Measurements from ENCODE around the gene SMYD3.

Gene SMYD3

DNA sequence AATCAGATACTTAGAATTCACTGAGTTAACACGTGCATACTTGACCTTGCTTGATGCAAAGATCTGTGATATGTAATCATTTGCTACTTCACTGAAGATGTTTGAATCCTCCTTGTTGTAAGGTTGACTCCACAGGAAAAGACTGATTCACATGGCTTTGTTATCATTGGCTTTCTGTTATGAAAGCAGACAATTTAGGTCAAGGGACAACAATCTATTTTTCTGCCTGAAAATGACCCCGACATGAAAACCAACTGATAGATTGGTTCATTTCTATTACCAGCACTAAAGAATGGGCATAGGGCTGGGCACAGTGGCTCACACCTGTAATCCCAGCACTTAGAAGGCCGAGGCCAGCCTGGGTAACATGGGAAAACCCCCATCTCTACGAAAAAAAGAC lies 546.9 kb downstream of the SMYD3 start:
- Histone ChIP-seq H3K27me3 (ENCODE audit: low read length) (no peaks in the 10 kb centered on the region), H3F3A (ENCODE audit: insufficient read depth) (no peaks in the 10 kb centered on the region), H3K36me3 (ENCODE audit: low read length) (no peaks in the 10 kb centered on the region), H3K4me3 (ENCODE audit: insufficient read depth, low read length, poor library complexity, severe bottlenecking) (no peak overlapping the region), H3K79me2 (ENCODE audit: insufficient read depth, low read length) (no peaks in the 10 kb centered on the region), H3K4me2 (ENCODE audit: low read depth, low read length, poor library complexity, severe bottlenecking) (no peak overlapping the region), H2AFZ (ENCODE audit: low read depth, low read length, severe bottlenecking) (no peak overlapping the region), H4K20me1 (ENCODE audit: low read depth, low read length) (no peaks in the 10 kb centered on the region), H3K9me3 (ENCODE audit: insufficient read depth, low read length) (no peaks in the 10 kb centered on the region), H3K27ac (ENCODE audit: low read depth, low read length) (no peak overlapping the region), H3K9ac (ENCODE audit: low read length) (no peak overlapping the region), H3K9me2 (replicated peaks; ENCODE audit: insufficient read depth, low read length) (no peaks in the 10 kb centered on the region)
- TF ChIP-seq, protein P1, sequence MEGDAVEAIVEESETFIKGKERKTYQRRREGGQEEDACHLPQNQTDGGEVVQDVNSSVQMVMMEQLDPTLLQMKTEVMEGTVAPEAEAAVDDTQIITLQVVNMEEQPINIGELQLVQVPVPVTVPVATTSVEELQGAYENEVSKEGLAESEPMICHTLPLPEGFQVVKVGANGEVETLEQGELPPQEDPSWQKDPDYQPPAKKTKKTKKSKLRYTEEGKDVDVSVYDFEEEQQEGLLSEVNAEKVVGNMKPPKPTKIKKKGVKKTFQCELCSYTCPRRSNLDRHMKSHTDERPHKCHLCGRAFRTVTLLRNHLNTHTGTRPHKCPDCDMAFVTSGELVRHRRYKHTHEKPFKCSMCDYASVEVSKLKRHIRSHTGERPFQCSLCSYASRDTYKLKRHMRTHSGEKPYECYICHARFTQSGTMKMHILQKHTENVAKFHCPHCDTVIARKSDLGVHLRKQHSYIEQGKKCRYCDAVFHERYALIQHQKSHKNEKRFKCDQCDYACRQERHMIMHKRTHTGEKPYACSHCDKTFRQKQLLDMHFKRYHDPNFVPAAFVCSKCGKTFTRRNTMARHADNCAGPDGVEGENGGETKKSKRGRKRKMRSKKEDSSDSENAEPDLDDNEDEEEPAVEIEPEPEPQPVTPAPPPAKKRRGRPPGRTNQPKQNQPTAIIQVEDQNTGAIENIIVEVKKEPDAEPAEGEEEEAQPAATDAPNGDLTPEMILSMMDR (IDR thresholded peaks at IDR 0.05; ENCODE audit: insufficient read depth, low read length, poor library complexity, severe bottlenecking), result no peak
- TF ChIP-seq EZH2phosphoT487 (conservative IDR thresholded peaks at IDR 0.05; ENCODE audit: low read length), result no peak

- Histone ChIP-seq H2AFZ (ENCODE audit: low read depth, low read length, severe bottlenecking) (no peak overlapping the region), H3K36me3 (ENCODE audit: low read length) (no peaks in the 10 kb centered on the region), H3K4me2 (ENCODE audit: low read depth, low read length, poor library complexity, severe bottlenecking) (no peak overlapping the region), H3K27ac (ENCODE audit: low read depth, low read length) (no peak overlapping the region), H3K9me3 (ENCODE audit: insufficient read depth, low read length) (no peaks in the 10 kb centered on the region), H3K4me3 (ENCODE audit: insufficient read depth, low read length, poor library complexity, severe bottlenecking) (no peak overlapping the region), H3F3A (ENCODE audit: insufficient read depth) (peaks cover 3% of the 10 kb centered on the region; the same call in 1 of the 2 replicates), H3K27me3 (ENCODE audit: low read length) (no peaks in the 10 kb centered on the region), H3K9ac (ENCODE audit: low read length) (no peak overlapping the region), H4K20me1 (ENCODE audit: low read depth, low read length) (no peaks in the 10 kb centered on the region), H3K9me2 (replicated peaks; ENCODE audit: insufficient read depth, low read length) (no peaks in the 10 kb centered on the region), H3K79me2 (ENCODE audit: insufficient read depth, low read length) (no peaks in the 10 kb centered on the region)
- TF ChIP-seq, protein P1 (IDR thresholded peaks at IDR 0.05; ENCODE audit: insufficient read depth, low read length, poor library complexity, severe bottlenecking), result no peak
- TF ChIP-seq EZH2phosphoT487 (conservative IDR thresholded peaks at IDR 0.05; ENCODE audit: low read length), result no peak
Measured at GRCh38 chr1:245958016-245958415, 549.1 kb downstream of the SMYD3 start.

DNA sequence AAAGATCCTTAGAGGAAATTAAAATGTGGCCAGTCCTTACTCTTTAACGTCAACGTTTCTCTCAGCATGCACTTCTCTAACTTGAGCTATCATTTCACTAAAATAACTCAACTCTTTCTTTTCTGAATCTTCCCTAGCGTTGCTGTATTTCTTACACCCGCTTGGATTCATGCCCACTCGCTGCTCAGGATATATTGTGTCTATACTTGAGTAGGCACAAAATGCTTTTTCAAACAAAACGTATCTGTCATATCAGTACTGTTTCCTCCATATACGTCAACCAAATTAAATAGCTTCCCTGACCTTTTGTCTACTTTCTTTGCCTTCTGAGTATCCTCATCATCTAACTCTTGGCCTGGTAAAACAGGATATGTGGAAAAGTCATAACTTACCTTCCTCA lies 549.7 kb downstream of the SMYD3 start:
- Histone ChIP-seq H3K9ac (ENCODE audit: low read length) (no peak overlapping the region), H4K20me1 (ENCODE audit: low read depth, low read length) (no peaks in the 10 kb centered on the region), H3K27me3 (ENCODE audit: low read length) (no peaks in the 10 kb centered on the region), H3K79me2 (ENCODE audit: insufficient read depth, low read length) (no peaks in the 10 kb centered on the region), H3K4me3 (ENCODE audit: insufficient read depth, low read length, poor library complexity, severe bottlenecking) (no peak overlapping the region), H3F3A (ENCODE audit: insufficient read depth) (peaks cover 3% of the 10 kb centered on the region; the same call in 1 of the 2 replicates), H3K27ac (ENCODE audit: low read depth, low read length) (no peak overlapping the region), H3K9me3 (ENCODE audit: insufficient read depth, low read length) (no peaks in the 10 kb centered on the region), H3K36me3 (ENCODE audit: low read length) (no peaks in the 10 kb centered on the region), H3K9me2 (replicated peaks; ENCODE audit: insufficient read depth, low read length) (no peaks in the 10 kb centered on the region), H3K4me2 (ENCODE audit: low read depth, low read length, poor library complexity, severe bottlenecking) (no peak overlapping the region), H2AFZ (ENCODE audit: low read depth, low read length, severe bottlenecking) (no peak overlapping the region)
- TF ChIP-seq EZH2phosphoT487 (conservative IDR thresholded peaks at IDR 0.05; ENCODE audit: low read length), result no peak
- TF ChIP-seq, protein P1 (IDR thresholded peaks at IDR 0.05; ENCODE audit: insufficient read depth, low read length, poor library complexity, severe bottlenecking), result no peak
